ENCODE results near the gene WDR26.

Gene WDR26

GRCh38 chr1:224420106-224420505 lies 14.5 kb downstream of the WDR26 start:
- no peak for DNase-seq (ENCODE audit: low spot score)
- in situ Hi-C loops (cut with MboI; ENCODE audit: low pct_unique_long_range_greater_than_20kb, low sequenced_read_pairs, unreplicated experiment) = no loop called here
- no peak for TF ChIP-seq CTCF (IDR thresholded peaks at IDR 0.05; ENCODE audit: extremely low read depth, insufficient read depth, missing control alignments)

- no peak for TF ChIP-seq CTCF (IDR thresholded peaks at IDR 0.05; ENCODE audit: extremely low read depth, insufficient read depth, missing control alignments)
- in situ Hi-C loops (cut with MboI; ENCODE audit: low pct_unique_long_range_greater_than_20kb, low sequenced_read_pairs, unreplicated experiment) = no loop called here
- no peak for DNase-seq (ENCODE audit: low spot score)
These were observed 22.8 kb downstream of the WDR26 start for GRCh38 chr1:224411766-224412165.

DNA sequence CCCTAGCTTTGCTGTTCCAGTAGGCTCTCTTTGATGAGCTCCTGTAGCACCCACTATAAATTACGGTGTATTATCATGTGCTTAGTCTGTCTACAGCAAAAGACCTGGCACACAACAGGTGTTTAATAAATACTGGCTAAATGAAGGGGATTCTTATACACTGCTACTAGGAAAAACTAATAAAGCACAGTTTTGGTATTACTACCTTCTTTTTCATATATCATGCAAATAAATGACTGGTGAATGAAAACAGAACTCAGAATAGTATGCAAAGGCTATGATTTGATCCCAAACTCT lies 26.4 kb downstream of the WDR26 start:
- in situ Hi-C loops (cut with MboI; ENCODE audit: low pct_unique_long_range_greater_than_20kb, low sequenced_read_pairs, unreplicated experiment) = no loop called here
- TF ChIP-seq CTCF (IDR thresholded peaks at IDR 0.05; ENCODE audit: extremely low read depth, insufficient read depth, missing control alignments) = no peak

DNA sequence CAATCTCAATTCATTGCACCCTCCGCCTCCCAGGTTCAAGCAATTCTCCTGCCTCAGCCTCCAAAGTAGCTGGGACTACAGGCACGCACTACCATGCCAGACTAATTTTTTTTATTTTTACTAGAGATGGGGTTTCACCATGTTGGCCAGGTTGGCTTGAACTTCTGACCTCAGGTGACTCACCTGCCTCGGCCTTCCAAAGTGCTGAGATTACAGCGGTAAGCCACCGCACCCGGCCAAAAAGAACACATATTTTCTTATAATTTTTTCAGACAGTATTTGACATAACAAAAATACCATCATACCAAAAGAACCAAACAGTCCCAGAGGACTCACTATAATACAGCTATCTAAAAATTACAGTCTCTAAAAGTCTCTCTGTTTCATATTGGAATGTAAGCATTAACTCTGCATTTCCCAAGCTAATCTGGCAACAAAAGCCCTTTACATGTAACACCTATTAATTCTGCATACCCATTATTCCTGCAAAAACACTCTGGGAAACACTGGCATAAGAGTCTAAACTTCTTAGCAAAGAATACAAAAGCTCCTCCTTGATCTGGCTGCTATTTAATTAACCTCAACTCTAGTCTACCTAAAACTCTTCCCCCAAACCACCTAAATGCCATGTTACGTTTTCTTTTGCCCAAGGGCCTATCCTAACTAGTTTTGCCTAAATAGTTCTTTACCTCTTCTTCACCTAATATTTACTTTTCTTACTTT lies 26.9 kb downstream of the WDR26 start:
- TF ChIP-seq CTCF (IDR thresholded peaks at IDR 0.05; ENCODE audit: extremely low read depth, insufficient read depth, missing control alignments) = no peak
- in situ Hi-C loops (cut with MboI; ENCODE audit: low pct_unique_long_range_greater_than_20kb, low sequenced_read_pairs, unreplicated experiment) = no loop called here
- DNase-seq (ENCODE audit: low spot score) = no peak

More for the DNA sequence above, 26.4 kb downstream of the WDR26 start:
- no peak for DNase-seq (ENCODE audit: low spot score)

DNA sequence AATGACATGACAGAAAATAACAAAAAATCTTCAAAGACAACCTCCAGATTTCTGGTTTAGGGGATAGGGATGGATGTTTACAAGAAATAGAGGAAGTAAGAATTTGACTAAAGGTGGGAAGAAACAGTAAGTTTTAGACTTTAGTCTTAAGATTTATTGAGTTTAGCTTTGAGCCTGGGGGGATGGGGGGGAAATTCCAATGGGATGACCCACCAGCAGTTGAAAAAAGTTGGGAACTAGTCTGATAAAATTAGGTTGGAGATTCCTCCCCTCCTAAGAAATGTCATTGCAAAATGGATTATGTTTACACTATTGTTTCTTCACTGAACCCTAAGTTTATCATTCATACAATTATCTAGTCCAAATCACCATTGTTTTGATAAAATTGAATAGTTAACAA lies 28.4 kb downstream of the WDR26 start:
- no peak for TF ChIP-seq CTCF (IDR thresholded peaks at IDR 0.05; ENCODE audit: extremely low read depth, insufficient read depth, missing control alignments)
- in situ Hi-C loops (cut with MboI; ENCODE audit: low pct_unique_long_range_greater_than_20kb, low sequenced_read_pairs, unreplicated experiment) = no loop called here
- DNase-seq (ENCODE audit: low spot score) = no peak

DNA sequence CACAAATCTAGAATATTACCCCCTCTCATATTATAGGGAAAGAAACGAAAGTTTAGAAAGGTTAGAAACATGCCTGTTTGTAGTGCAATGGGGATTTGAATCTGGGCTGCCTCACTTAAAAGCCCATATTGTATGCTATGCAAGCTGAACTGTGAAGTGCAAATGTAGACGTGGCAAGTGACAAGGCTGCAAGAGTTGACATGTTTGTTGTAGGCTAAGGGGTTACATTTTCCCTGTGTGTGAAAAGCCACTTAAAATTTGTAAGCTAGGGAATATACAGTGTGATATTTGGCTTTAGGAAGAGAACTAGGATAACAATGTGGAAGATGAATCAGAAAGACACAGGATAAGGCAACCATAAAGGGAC lies 29.0 kb downstream of the WDR26 start:
- TF ChIP-seq CTCF (IDR thresholded peaks at IDR 0.05; ENCODE audit: extremely low read depth, insufficient read depth, missing control alignments) = no peak
- in situ Hi-C loops (cut with MboI; ENCODE audit: low pct_unique_long_range_greater_than_20kb, low sequenced_read_pairs, unreplicated experiment) = no loop called here
- DNase-seq (ENCODE audit: low spot score) = no peak
